Ramos (cell line): Measurements from ENCODE around the gene MSANTD4.
"Not testable (repeated sequence)": the region's sequence is repeated elsewhere in the genome, so short reads cannot be mapped to it uniquely, and the experiment has no call there.

Experiments used
- in situ Hi-C: fragments of 300-500 bp; cut with MboI; formaldehyde crosslinking; loops from one replicate; pipeline ENCODE4 v1.14.3; 2022; ENCODE audit warnings: low sequenced_read_pairs; ENCODE audit not compliant: unreplicated experiment

Gene MSANTD4

GRCh38 chr11:106015066-106015465 is 7.0 kb downstream of the MSANTD4 start:
- in situ Hi-C loops = no loop called here

- in situ Hi-C loops = no loop called here
Observed at GRCh38 chr11:106014620-106015019, 7.4 kb downstream of the MSANTD4 start.

GRCh38 chr11:106014035-106014434 is 8.0 kb downstream of the MSANTD4 start:
- in situ Hi-C loops = no loop called here

GRCh38 chr11:106012744-106013143 is 9.3 kb downstream of the MSANTD4 start:
- in situ Hi-C loops = no loop called here

- in situ Hi-C loops = no loop called here
Observed at GRCh38 chr11:106011481-106011880, 10.6 kb downstream of the MSANTD4 start.

- in situ Hi-C loops = not testable (repeated sequence)
Observed at GRCh38 chr11:106003094-106003493, 18.9 kb downstream of the MSANTD4 start.

- in situ Hi-C loops = no loop called here
Observed at GRCh38 chr11:106001304-106002012, 20.6 kb downstream of the MSANTD4 start.

- in situ Hi-C loops = no loop called here
Observed at GRCh38 chr11:105991888-105992287, 30.2 kb downstream of the MSANTD4 start.

GRCh38 chr11:105989124-105989523 is 32.9 kb downstream of the MSANTD4 start:
- in situ Hi-C loops = no loop called here

GRCh38 chr11:105988197-105988596 is 33.8 kb downstream of the MSANTD4 start:
- in situ Hi-C loops = no loop called here

- in situ Hi-C loops = no loop called here
Observed at GRCh38 chr11:105986554-105986953, 35.5 kb downstream of the MSANTD4 start.

GRCh38 chr11:105979997-105980703 is 41.9 kb downstream of the MSANTD4 start:
- in situ Hi-C loops = no loop called here

GRCh38 chr11:105975128-105975527 is 46.9 kb downstream of the MSANTD4 start:
- in situ Hi-C loops = no loop called here

- in situ Hi-C loops = no loop called here
Observed at GRCh38 chr11:105969756-105970155, 52.3 kb downstream of the MSANTD4 start.

- in situ Hi-C loops = no loop called here
Observed at GRCh38 chr11:105968021-105968697, 53.9 kb downstream of the MSANTD4 start.

GRCh38 chr11:105960252-105961245 is 61.5 kb downstream of the MSANTD4 start:
- in situ Hi-C loops = no loop called here
